ENCODE data around the gene TMEM132C. TPM values are rescaled to one million over a fixed set of nuclear protein-coding genes. Genes with fewer than 3 reads are reported as not detected.
"Not testable (repeated sequence)": the region's sequence is repeated elsewhere in the genome, so short reads cannot be mapped to it uniquely, and the experiment has no call there.

Gene TMEM132C
- total RNA-seq, 1 experiment from 2014 or later, result not detected

DNA sequence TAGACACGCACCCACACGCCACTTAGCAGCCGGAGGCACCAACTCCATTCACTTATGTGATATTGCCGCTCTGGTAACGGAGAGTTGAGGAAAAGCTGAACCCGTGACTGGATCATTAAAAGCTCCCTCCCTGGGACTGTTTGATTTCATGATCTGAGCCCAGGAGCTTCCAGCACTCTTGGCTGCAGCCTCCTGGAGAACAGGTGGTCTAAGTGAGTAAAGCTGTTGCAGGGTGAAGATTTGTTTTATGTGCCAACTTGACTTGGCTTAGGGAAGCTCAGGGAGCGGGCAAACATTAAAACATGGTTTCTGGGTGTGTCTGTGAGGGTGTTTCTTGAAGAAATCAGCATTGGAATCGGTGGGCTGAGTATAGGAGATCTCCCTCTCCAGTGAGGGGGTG is 16.9 kb upstream of the TMEM132C start:
- Mint-ChIP-seq H3K36me3 (peaks cover 72% of the 10 kb centered on the region), H3K4me3 (no peak overlapping the region), H3K9me3 (peaks cover 75% of the 10 kb centered on the region), H3K27ac (no peak overlapping the region), H3K4me1 (no peaks in the 10 kb centered on the region), H3K27me3 (ENCODE audit: low read depth) (peaks cover 14% of the 10 kb centered on the region)
- no peak for ATAC-seq
- POLR2A ChIA-PET, result no interaction called here
- DNase-seq (ENCODE audit: low spot score), result no peak
- TF ChIP-seq ZNF423 (CRISPR knock-in tag; IDR thresholded peaks at IDR 0.05) (no peak), SMAD3 (CRISPR knock-in tag; IDR thresholded peaks at IDR 0.05; ENCODE audit: borderline replicate concordance) (no peak), ETV6 (CRISPR knock-in tag; IDR thresholded peaks at IDR 0.05) (no peak), RELA (CRISPR knock-in tag; IDR thresholded peaks at IDR 0.05; ENCODE audit: borderline replicate concordance) (no peak), ELF4 (CRISPR knock-in tag; IDR thresholded peaks at IDR 0.05; ENCODE audit: low read depth) (no peak), TEAD1 (CRISPR knock-in tag; IDR thresholded peaks at IDR 0.05) (no peak)
- TF ChIP-seq, protein P1, sequence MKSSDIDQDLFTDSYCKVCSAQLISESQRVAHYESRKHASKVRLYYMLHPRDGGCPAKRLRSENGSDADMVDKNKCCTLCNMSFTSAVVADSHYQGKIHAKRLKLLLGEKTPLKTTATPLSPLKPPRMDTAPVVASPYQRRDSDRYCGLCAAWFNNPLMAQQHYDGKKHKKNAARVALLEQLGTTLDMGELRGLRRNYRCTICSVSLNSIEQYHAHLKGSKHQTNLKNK (CRISPR knock-in tag; IDR thresholded peaks at IDR 0.05), result no peak
- TF ChIP-seq, protein P2, sequence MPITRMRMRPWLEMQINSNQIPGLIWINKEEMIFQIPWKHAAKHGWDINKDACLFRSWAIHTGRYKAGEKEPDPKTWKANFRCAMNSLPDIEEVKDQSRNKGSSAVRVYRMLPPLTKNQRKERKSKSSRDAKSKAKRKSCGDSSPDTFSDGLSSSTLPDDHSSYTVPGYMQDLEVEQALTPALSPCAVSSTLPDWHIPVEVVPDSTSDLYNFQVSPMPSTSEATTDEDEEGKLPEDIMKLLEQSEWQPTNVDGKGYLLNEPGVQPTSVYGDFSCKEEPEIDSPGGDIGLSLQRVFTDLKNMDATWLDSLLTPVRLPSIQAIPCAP (CRISPR knock-in tag; IDR thresholded peaks at IDR 0.05), result no peak
- CTCF ChIA-PET, result no interaction called here

DNA sequence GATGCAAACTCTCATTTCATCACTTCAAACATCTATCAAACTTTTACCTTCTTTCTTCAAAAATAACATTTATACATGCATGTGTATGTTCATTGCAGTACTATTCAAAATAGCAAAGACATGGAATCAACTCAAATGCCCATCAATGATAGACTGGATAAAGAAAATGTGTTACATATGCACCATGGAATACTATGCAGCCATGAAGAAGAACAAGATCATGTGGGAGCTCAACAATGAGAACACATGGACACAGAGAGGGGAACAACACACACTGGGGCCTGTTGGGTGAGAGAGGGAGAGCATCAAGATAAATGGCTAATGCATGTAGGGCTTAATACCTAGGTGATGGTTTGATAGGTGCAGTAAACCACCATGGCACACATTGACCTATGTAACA is 13.1 kb upstream of the TMEM132C start:
- H3K4me3 Mint-ChIP-seq; H3K27ac Mint-ChIP-seq; ATAC-seq; DNase-seq (ENCODE audit: low spot score); POLR2A ChIA-PET; H3K27me3 Mint-ChIP-seq (ENCODE audit: low read depth); H3K4me1 Mint-ChIP-seq; CTCF ChIA-PET: not testable (repeated sequence)
- H3K36me3 Mint-ChIP-seq, result peaks cover 75% of the 10 kb centered on the region
- peaks cover 81% of the 10 kb centered on the region for H3K9me3 Mint-ChIP-seq

DNA sequence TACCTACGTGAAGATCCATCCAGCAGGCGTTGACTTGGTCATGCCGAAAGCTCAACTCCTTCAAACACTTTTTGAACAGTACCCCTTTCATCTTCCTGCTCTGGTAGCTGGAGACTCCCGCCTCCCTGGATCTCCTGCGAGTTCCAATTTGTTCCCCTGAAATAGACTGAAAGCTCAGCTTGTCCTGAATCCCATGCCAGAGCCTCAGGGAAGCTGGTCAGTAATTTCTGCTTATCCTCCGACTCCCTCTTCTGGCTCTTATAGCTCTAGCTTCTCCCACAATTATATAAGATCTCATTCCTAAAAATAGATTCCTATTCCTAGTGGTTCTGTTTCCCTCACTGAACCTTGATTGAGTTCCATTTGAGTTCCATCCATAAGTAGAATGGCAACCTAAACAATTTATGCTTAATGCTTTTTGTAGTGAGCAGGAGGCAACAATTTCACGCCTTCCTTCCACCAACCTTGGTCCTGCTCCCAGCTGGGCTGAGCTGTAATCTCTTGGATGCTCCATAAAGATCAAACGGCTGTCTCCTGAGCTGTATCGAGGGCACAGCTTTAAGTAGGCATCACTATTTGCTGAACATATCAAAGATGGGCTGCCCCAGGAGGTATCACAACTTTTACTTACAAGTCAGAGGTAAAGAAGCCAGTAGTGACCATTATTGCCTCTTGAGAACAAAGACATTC is 8.0 kb upstream of the TMEM132C start:
- ChIA-PET POLR2A (no interaction called here), CTCF (interaction anchor here (0.6 kb wide), 2 partner anchors 13 to 172 kb away, joined by 3 read pairs; no protein-coding TSS in a partner anchor)
- Mint-ChIP-seq H3K36me3 (peaks cover 62% of the 10 kb centered on the region), H3K4me1 (no peaks in the 10 kb centered on the region), H3K27ac (no peak overlapping the region), H3K4me3 (no peak overlapping the region), H3K27me3 (ENCODE audit: low read depth) (peaks cover 15% of the 10 kb centered on the region), H3K9me3 (peaks cover 43% of the 10 kb centered on the region)
- TF ChIP-seq ZNF138 (CRISPR knock-in tag; conservative IDR thresholded peaks at IDR 0.05), result no peak
- TF ChIP-seq, protein P3, sequence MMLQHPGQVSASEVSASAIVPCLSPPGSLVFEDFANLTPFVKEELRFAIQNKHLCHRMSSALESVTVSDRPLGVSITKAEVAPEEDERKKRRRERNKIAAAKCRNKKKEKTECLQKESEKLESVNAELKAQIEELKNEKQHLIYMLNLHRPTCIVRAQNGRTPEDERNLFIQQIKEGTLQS (CRISPR knock-in tag; conservative IDR thresholded peaks at IDR 0.05), result no peak
- TF ChIP-seq, protein P4, sequence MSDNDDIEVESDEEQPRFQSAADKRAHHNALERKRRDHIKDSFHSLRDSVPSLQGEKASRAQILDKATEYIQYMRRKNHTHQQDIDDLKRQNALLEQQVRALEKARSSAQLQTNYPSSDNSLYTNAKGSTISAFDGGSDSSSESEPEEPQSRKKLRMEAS (CRISPR knock-in tag; IDR thresholded peaks at IDR 0.05), result no peak
- TF ChIP-seq, protein P5, sequence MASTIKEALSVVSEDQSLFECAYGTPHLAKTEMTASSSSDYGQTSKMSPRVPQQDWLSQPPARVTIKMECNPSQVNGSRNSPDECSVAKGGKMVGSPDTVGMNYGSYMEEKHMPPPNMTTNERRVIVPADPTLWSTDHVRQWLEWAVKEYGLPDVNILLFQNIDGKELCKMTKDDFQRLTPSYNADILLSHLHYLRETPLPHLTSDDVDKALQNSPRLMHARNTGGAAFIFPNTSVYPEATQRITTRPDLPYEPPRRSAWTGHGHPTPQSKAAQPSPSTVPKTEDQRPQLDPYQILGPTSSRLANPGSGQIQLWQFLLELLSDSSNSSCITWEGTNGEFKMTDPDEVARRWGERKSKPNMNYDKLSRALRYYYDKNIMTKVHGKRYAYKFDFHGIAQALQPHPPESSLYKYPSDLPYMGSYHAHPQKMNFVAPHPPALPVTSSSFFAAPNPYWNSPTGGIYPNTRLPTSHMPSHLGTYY (CRISPR knock-in tag; IDR thresholded peaks at IDR 0.05), result no peak
- TF ChIP-seq TP53 (CRISPR knock-in tag; IDR thresholded peaks at IDR 0.05), result no peak
- no peak for TF ChIP-seq ZNF232 (CRISPR knock-in tag; IDR thresholded peaks at IDR 0.05)
- TF ChIP-seq, protein P6, sequence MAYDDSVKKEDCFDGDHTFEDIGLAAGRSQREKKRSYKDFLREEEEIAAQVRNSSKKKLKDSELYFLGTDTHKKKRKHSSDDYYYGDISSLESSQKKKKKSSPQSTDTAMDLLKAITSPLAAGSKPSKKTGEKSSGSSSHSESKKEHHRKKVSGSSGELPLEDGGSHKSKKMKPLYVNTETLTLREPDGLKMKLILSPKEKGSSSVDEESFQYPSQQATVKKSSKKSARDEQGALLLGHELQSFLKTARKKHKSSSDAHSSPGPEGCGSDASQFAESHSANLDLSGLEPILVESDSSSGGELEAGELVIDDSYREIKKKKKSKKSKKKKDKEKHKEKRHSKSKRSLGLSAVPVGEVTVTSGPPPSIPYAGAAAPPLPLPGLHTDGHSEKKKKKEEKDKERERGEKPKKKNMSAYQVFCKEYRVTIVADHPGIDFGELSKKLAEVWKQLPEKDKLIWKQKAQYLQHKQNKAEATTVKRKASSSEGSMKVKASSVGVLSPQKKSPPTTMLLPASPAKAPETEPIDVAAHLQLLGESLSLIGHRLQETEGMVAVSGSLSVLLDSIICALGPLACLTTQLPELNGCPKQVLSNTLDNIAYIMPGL (CRISPR knock-in tag; IDR thresholded peaks at IDR 0.05), result no peak
- no peak for TF ChIP-seq NFE2L1 (CRISPR knock-in tag; IDR thresholded peaks at IDR 0.05)
- no peak for TF ChIP-seq TEAD4 (CRISPR knock-in tag; IDR thresholded peaks at IDR 0.05)
- TF ChIP-seq RELA (CRISPR knock-in tag; IDR thresholded peaks at IDR 0.05; ENCODE audit: borderline replicate concordance), result no peak
- TF ChIP-seq OVOL2 (CRISPR knock-in tag; IDR thresholded peaks at IDR 0.05; ENCODE audit: borderline replicate concordance), result no peak
- no peak for TF ChIP-seq ZNF416 (CRISPR knock-in tag; IDR thresholded peaks at IDR 0.05)
- no peak for DNase-seq (ENCODE audit: low spot score)
- no peak for ATAC-seq

Data from WTC11 (cell line).